ENCODE data around the gene TRIM62.

DNA sequence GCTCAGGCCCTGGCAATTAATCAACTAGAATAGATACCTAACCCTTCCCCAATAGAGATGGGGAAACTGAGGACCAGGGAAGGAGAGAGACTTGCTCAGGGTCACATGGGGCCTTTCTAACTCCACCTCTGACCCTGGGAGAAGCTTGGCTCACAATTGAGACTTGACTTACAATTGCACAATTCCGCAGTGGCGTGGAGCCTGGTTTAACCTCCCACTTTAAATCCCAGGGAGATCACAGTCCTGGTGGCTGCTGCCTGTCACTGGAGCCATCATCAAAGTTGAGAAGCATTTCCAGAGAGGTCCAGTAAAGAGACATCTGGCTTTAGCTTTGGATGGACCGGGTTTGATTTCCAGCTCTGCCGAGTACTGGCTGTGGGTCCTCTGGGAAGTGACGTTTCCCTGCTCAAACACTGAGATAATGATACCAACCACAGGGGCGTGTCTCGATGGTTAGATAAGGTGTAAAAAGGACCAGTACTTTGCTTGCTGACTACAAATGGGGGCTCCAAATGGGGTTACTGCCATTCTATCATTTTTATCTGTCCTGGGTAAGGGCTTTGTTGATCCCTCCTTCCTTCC is 39.3 kb downstream of the TRIM62 start:
- TF ChIP-seq, protein P1, sequence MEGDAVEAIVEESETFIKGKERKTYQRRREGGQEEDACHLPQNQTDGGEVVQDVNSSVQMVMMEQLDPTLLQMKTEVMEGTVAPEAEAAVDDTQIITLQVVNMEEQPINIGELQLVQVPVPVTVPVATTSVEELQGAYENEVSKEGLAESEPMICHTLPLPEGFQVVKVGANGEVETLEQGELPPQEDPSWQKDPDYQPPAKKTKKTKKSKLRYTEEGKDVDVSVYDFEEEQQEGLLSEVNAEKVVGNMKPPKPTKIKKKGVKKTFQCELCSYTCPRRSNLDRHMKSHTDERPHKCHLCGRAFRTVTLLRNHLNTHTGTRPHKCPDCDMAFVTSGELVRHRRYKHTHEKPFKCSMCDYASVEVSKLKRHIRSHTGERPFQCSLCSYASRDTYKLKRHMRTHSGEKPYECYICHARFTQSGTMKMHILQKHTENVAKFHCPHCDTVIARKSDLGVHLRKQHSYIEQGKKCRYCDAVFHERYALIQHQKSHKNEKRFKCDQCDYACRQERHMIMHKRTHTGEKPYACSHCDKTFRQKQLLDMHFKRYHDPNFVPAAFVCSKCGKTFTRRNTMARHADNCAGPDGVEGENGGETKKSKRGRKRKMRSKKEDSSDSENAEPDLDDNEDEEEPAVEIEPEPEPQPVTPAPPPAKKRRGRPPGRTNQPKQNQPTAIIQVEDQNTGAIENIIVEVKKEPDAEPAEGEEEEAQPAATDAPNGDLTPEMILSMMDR (IDR thresholded peaks at IDR 0.05): no peak
- TF ChIP-seq POLR2A (IDR thresholded peaks at IDR 0.05) (no peak), POLR2AphosphoS5 (IDR thresholded peaks at IDR 0.05) (no peak), EP300 (IDR thresholded peaks at IDR 0.05) (no peak)
